ENCODE measurements around the gene CGB5. TPM values are rescaled to one million over a fixed set of nuclear protein-coding genes. Genes with fewer than 3 reads are reported as not detected.
"Not testable (repeated sequence)": the region's sequence is repeated elsewhere in the genome, so short reads cannot be mapped to it uniquely, and the experiment has no call there.

The CGB5 gene
- polyA plus RNA-seq = not detected in 2 replicates
- not detected in 2 replicates for polyA minus RNA-seq

DNA sequence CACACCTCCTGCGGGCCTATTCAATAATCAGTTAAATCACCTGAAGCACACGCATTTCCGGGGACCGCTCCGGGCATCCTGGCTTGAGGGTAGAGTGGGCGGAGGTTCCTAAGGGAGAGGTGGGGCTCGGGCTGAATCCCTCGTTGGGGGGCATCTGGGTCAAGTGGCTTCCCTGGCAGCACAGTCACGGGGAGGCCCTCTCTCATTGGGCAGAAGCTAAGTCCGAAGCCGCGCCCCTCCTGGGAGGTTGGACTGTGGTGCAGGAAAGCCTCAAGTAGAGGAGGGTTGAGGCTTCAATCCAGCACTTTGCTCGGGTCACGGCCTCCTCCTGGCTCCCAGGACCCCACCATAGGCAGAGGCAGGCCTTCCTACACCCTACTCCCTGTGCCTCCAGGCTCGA, at the start of gene CGB5:
TSS of gene CGB5 (plus strand) at position 301 of the 400 bp plus-strand sequence. CDS start 362 bp downstream, outside the sequence.
- H3K4me2 ChIP-seq (ENCODE audit: low read length); H3K9me2 ChIP-seq (ENCODE audit: insufficient read depth, low read length); H3K9ac ChIP-seq (ENCODE audit: low read length); H3K36me3 ChIP-seq (ENCODE audit: insufficient read depth, low read length); H3K79me2 ChIP-seq (replicated peaks; ENCODE audit: insufficient read depth, low read length); H3K9me3 ChIP-seq (ENCODE audit: low read length); H3K4me3 ChIP-seq (ENCODE audit: low read length); H3K27ac ChIP-seq (ENCODE audit: low read length); H3K27me3 ChIP-seq (ENCODE audit: insufficient read depth, low read depth, low read length); H3F3A ChIP-seq (ENCODE audit: insufficient read depth, low read length, poor library complexity, severe bottlenecking); H2AFZ ChIP-seq (ENCODE audit: low read depth, low read length); H4K20me1 ChIP-seq (ENCODE audit: insufficient read depth): not testable (repeated sequence)

GRCh38 chr19:48994035-48994386, 49.6 kb upstream of the CGB5 start:
- Histone ChIP-seq H3K9ac (ENCODE audit: low read length) (peak overlapping the region; percentile 71), H3K27ac (ENCODE audit: low read length) (peak overlapping the region; percentile 80)
- TF ChIP-seq, protein P1, sequence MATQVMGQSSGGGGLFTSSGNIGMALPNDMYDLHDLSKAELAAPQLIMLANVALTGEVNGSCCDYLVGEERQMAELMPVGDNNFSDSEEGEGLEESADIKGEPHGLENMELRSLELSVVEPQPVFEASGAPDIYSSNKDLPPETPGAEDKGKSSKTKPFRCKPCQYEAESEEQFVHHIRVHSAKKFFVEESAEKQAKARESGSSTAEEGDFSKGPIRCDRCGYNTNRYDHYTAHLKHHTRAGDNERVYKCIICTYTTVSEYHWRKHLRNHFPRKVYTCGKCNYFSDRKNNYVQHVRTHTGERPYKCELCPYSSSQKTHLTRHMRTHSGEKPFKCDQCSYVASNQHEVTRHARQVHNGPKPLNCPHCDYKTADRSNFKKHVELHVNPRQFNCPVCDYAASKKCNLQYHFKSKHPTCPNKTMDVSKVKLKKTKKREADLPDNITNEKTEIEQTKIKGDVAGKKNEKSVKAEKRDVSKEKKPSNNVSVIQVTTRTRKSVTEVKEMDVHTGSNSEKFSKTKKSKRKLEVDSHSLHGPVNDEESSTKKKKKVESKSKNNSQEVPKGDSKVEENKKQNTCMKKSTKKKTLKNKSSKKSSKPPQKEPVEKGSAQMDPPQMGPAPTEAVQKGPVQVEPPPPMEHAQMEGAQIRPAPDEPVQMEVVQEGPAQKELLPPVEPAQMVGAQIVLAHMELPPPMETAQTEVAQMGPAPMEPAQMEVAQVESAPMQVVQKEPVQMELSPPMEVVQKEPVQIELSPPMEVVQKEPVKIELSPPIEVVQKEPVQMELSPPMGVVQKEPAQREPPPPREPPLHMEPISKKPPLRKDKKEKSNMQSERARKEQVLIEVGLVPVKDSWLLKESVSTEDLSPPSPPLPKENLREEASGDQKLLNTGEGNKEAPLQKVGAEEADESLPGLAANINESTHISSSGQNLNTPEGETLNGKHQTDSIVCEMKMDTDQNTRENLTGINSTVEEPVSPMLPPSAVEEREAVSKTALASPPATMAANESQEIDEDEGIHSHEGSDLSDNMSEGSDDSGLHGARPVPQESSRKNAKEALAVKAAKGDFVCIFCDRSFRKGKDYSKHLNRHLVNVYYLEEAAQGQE (IDR thresholded peaks at IDR 0.05; ENCODE audit: borderline replicate concordance) = no peak
- no peak for TF ChIP-seq POLR2AphosphoS5 (IDR thresholded peaks at IDR 0.05)
- TF ChIP-seq, protein P2, sequence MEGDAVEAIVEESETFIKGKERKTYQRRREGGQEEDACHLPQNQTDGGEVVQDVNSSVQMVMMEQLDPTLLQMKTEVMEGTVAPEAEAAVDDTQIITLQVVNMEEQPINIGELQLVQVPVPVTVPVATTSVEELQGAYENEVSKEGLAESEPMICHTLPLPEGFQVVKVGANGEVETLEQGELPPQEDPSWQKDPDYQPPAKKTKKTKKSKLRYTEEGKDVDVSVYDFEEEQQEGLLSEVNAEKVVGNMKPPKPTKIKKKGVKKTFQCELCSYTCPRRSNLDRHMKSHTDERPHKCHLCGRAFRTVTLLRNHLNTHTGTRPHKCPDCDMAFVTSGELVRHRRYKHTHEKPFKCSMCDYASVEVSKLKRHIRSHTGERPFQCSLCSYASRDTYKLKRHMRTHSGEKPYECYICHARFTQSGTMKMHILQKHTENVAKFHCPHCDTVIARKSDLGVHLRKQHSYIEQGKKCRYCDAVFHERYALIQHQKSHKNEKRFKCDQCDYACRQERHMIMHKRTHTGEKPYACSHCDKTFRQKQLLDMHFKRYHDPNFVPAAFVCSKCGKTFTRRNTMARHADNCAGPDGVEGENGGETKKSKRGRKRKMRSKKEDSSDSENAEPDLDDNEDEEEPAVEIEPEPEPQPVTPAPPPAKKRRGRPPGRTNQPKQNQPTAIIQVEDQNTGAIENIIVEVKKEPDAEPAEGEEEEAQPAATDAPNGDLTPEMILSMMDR (IDR thresholded peaks at IDR 0.05; ENCODE audit: poor library complexity, severe bottlenecking) = no peak
- no peak for TF ChIP-seq MXI1 (conservative IDR thresholded peaks at IDR 0.05; ENCODE audit: poor library complexity, severe bottlenecking)
- no peak for TF ChIP-seq RAD21 (conservative IDR thresholded peaks at IDR 0.05)
- TF ChIP-seq EZH2 (IDR thresholded peaks at IDR 0.05; ENCODE audit: borderline replicate concordance, insufficient read depth, low read length, poor library complexity, severe bottlenecking) = no peak
- no peak for TF ChIP-seq EP300 (conservative IDR thresholded peaks at IDR 0.05; ENCODE audit: poor library complexity, severe bottlenecking)
- TF ChIP-seq TAF1 (IDR thresholded peaks at IDR 0.05; ENCODE audit: low read depth) = no peak
- no peak for TF ChIP-seq SMC3 (conservative IDR thresholded peaks at IDR 0.05; ENCODE audit: poor library complexity)

GRCh38 chr19:48997972-48998371, 45.7 kb upstream of the CGB5 start:
- Histone ChIP-seq H3F3A (ENCODE audit: insufficient read depth, low read length, poor library complexity, severe bottlenecking) (no peaks in the 10 kb centered on the region), H3K27me3 (ENCODE audit: insufficient read depth, low read depth, low read length) (no peaks in the 10 kb centered on the region), H2AFZ (ENCODE audit: low read depth, low read length) (no peak overlapping the region), H3K27ac (ENCODE audit: low read length) (no peak overlapping the region), H3K79me2 (replicated peaks; ENCODE audit: insufficient read depth, low read length) (peaks cover 15% of the 10 kb centered on the region), H3K4me3 (ENCODE audit: low read length) (no peak overlapping the region), H3K9ac (ENCODE audit: low read length) (no peak overlapping the region), H3K9me3 (ENCODE audit: low read length) (no peaks in the 10 kb centered on the region), H4K20me1 (ENCODE audit: insufficient read depth) (no peaks in the 10 kb centered on the region), H3K4me2 (ENCODE audit: low read length) (no peak overlapping the region), H3K9me2 (ENCODE audit: insufficient read depth, low read length) (no peaks in the 10 kb centered on the region), H3K36me3 (ENCODE audit: insufficient read depth, low read length) (no peaks in the 10 kb centered on the region)
- no peak for TF ChIP-seq POLR2AphosphoS5 (IDR thresholded peaks at IDR 0.05)

More at GRCh38 chr19:48994035-48994386, 49.6 kb upstream of the CGB5 start:
- Histone ChIP-seq H3K9me3 (ENCODE audit: low read length) (no peaks in the 10 kb centered on the region), H3K4me2 (ENCODE audit: low read length) (peak overlapping the region; percentile 95), H3K36me3 (ENCODE audit: insufficient read depth, low read length) (no peaks in the 10 kb centered on the region), H2AFZ (ENCODE audit: low read depth, low read length) (peak overlapping the region; percentile 11), H3F3A (ENCODE audit: insufficient read depth, low read length, poor library complexity, severe bottlenecking) (peaks cover 4% of the 10 kb centered on the region), H3K4me3 (ENCODE audit: low read length) (peak overlapping the region; percentile 78), H4K20me1 (ENCODE audit: insufficient read depth) (no peaks in the 10 kb centered on the region), H3K9me2 (ENCODE audit: insufficient read depth, low read length) (no peaks in the 10 kb centered on the region), H3K27me3 (ENCODE audit: insufficient read depth, low read depth, low read length) (no peaks in the 10 kb centered on the region), H3K79me2 (replicated peaks; ENCODE audit: insufficient read depth, low read length) (peaks cover 21% of the 10 kb centered on the region)

Data from neural cell (in vitro differentiated cells).